Astrocyte (in vitro differentiated cells and primary cell): ENCODE measurements around the gene TMED6. TPM values are rescaled to one million over a fixed set of nuclear protein-coding genes. Genes with fewer than 3 reads are reported as not detected.
"Not testable (repeated sequence)": the region's sequence is repeated elsewhere in the genome, so short reads cannot be mapped to it uniquely, and the experiment has no call there.

Experiments used
- DNase-seq: peaks from one replicate; pipeline ENCODE4 v3.0.0-alpha.2; 2010; ENCODE audit warnings: low read depth
- FAIRE-seq: peaks from 2 replicates; lab custom pipeline; 2011; peaks lifted over from hg19 to GRCh38; lab: Jason Lieb, UNC
- H2AFZ ChIP-seq: 2 replicates; pipeline ENCODE4 v1.6.0; 2012; ENCODE audit warnings: low read depth, low read length, inconsistent platforms
- H3K27ac ChIP-seq: 2 replicates; pipeline ENCODE4 v1.5.1; 2011; ENCODE audit warnings: low read depth, low read length, inconsistent platforms
- H3K27me3 ChIP-seq: 2 replicates; pipeline ENCODE4 v1.6.0; 2011; ENCODE audit warnings: low read length, inconsistent platforms; ENCODE audit not compliant: insufficient read depth
- H3K36me3 ChIP-seq: 2 replicates; pipeline ENCODE4 v1.5.1; 2011; ENCODE audit warnings: low read length, inconsistent platforms; ENCODE audit not compliant: insufficient read depth
- H3K4me1 ChIP-seq: 2 replicates; pipeline ENCODE4 v1.5.1; 2011; ENCODE audit warnings: low read length, inconsistent platforms; ENCODE audit not compliant: insufficient read depth
- H3K4me2 ChIP-seq: 2 replicates; pipeline ENCODE4 v1.6.0; 2012; ENCODE audit warnings: low read length, inconsistent platforms
- H3K4me3 ChIP-seq: 2 replicates; pipeline ENCODE4 v1.5.1; 2011; ENCODE audit warnings: low read depth, mild to moderate bottlenecking, low read length, inconsistent platforms; ENCODE audit not compliant: insufficient read depth
- H3K79me2 ChIP-seq: 2 replicates; pipeline ENCODE4 v1.6.0; 2012; ENCODE audit warnings: mild to moderate bottlenecking, low read length, inconsistent platforms; ENCODE audit not compliant: insufficient read depth
- H3K9ac ChIP-seq: 2 replicates; pipeline ENCODE4 v1.6.0; 2012; ENCODE audit warnings: mild to moderate bottlenecking, low read length, inconsistent platforms
- H3K9me3 ChIP-seq: 2 replicates; pipeline ENCODE4 v1.5.1; 2012; ENCODE audit warnings: low read depth, mild to moderate bottlenecking, low read length, inconsistent platforms; ENCODE audit not compliant: insufficient read depth
- H4K20me1 ChIP-seq: 2 replicates; pipeline ENCODE4 v1.6.0; 2012; ENCODE audit warnings: low read length, inconsistent platforms; ENCODE audit not compliant: insufficient read depth
- H3K27ac Mint-ChIP-seq: one replicate; pipeline ENCODE4 v1.8.0; 2021; ENCODE audit warnings: mild to moderate bottlenecking, mixed read lengths; ENCODE audit not compliant: unreplicated experiment
- H3K27me3 Mint-ChIP-seq: one replicate; pipeline ENCODE4 v1.8.0; 2021; ENCODE audit warnings: low read depth, mixed read lengths; ENCODE audit not compliant: unreplicated experiment
- H3K36me3 Mint-ChIP-seq: one replicate; pipeline ENCODE4 v1.8.0; 2021; ENCODE audit warnings: low read depth, mixed read lengths; ENCODE audit not compliant: unreplicated experiment
- H3K4me1 Mint-ChIP-seq: one replicate; pipeline ENCODE4 v1.8.0; 2021; ENCODE audit warnings: low read depth, mixed read lengths; ENCODE audit not compliant: unreplicated experiment
- H3K4me3 Mint-ChIP-seq: one replicate; pipeline ENCODE4 v1.8.0; 2021; ENCODE audit warnings: mild to moderate bottlenecking, moderate library complexity, mixed read lengths; ENCODE audit not compliant: unreplicated experiment
- H3K9me3 Mint-ChIP-seq: one replicate; pipeline ENCODE4 v1.8.0; 2021; ENCODE audit warnings: mild to moderate bottlenecking, mixed read lengths; ENCODE audit not compliant: unreplicated experiment
- EZH2 ChIP-seq: IDR thresholded peaks from 2 replicates; pipeline ENCODE4 v1.6.1; 2012; ENCODE audit warnings: mild to moderate bottlenecking, low read length, inconsistent platforms; ENCODE audit not compliant: insufficient read depth
- total RNA-seq: library from RNA; stranded (reverse); gene quantifications from 2 replicates; pipeline ENCODE4 v1.2.1, GENCODE V29; 2021
- TF ChIP-seq, protein P1 (sequence below): IDR thresholded peaks from 2 replicates; pipeline ENCODE4 v1.5.1; 2011; ENCODE audit warnings: low read depth, mild to moderate bottlenecking, inconsistent platforms, low read length, moderate library complexity; ENCODE audit not compliant: insufficient read depth

Gene TMED6
- total RNA-seq, 1 donor from 2014 or later: 0.64 TPM

DNA sequence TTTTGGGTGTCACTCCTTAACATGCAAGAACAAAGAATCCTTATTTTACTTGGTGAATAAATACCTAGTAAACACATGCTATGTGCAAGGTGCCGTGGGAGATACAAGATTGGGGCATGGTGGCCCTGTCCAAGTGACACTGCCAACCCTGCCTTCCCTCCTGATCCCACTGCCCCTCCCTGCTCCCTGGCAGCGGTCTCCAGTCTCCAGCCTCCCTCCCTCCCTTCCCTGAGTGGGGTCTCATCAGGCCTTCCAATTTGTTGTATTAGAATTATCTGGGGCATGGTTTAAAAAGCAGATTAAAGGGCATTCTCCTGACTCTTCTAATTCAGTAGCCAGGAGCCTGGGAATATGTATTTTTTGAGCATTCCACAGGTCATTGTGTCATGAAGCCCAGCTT, 12.5 kb upstream of the TMED6 start:
- H3K4me1 Mint-ChIP-seq: peaks cover 4% of the 10 kb centered on the region
- H3K9me3 Mint-ChIP-seq: no peaks in the 10 kb centered on the region
- DNase-seq (no peak), FAIRE-seq (no peak)
- Histone ChIP-seq H3K4me3 (no peak overlapping the region), H2AFZ (no peak overlapping the region), H3K27me3 (no peaks in the 10 kb centered on the region), H4K20me1 (peaks cover 23% of the 10 kb centered on the region), H3K36me3 (peaks cover 39% of the 10 kb centered on the region), H3K27ac (no peak overlapping the region), H3K4me2 (no peak overlapping the region), H3K4me1 (no peaks in the 10 kb centered on the region), H3K79me2 (peaks cover 4% of the 10 kb centered on the region), H3K9me3 (no peaks in the 10 kb centered on the region), H3K9ac (no peak overlapping the region)
- TF ChIP-seq EZH2: no peak
- TF ChIP-seq, protein P1, sequence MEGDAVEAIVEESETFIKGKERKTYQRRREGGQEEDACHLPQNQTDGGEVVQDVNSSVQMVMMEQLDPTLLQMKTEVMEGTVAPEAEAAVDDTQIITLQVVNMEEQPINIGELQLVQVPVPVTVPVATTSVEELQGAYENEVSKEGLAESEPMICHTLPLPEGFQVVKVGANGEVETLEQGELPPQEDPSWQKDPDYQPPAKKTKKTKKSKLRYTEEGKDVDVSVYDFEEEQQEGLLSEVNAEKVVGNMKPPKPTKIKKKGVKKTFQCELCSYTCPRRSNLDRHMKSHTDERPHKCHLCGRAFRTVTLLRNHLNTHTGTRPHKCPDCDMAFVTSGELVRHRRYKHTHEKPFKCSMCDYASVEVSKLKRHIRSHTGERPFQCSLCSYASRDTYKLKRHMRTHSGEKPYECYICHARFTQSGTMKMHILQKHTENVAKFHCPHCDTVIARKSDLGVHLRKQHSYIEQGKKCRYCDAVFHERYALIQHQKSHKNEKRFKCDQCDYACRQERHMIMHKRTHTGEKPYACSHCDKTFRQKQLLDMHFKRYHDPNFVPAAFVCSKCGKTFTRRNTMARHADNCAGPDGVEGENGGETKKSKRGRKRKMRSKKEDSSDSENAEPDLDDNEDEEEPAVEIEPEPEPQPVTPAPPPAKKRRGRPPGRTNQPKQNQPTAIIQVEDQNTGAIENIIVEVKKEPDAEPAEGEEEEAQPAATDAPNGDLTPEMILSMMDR: no peak
- H3K27me3 Mint-ChIP-seq: no peaks in the 10 kb centered on the region
- no peak overlapping the region for H3K27ac Mint-ChIP-seq
- H3K36me3 Mint-ChIP-seq: peaks cover 19% of the 10 kb centered on the region
- no peak overlapping the region for H3K4me3 Mint-ChIP-seq

DNA sequence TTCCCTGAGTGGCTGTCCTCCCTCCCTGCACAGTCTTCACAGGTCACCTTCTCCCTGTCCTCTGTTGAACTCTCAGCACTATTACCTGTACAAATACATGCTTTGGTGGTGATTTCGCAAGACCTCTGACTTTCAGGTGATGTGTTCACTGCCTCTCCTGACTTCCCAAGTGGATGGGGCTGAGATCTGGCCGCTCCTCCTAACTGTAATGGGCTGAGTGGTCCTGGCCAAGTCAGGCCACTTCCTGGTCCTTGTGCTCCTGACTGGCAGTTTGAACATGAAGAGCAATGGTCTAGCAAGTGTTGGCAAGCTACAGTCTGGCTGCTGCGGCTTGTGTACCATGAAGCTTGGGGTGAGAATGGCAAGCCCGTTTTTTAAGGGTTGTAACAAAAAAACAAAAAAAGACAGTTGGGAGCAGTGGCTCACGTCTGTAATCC, 11.7 kb upstream of the TMED6 start:
- TF ChIP-seq, protein P1: no peak
- TF ChIP-seq EZH2: no peak
- H3K4me1 Mint-ChIP-seq: peaks cover 4% of the 10 kb centered on the region
- H4K20me1 ChIP-seq: peaks cover 21% of the 10 kb centered on the region
- H3K27me3 Mint-ChIP-seq: no peaks in the 10 kb centered on the region
- H2AFZ ChIP-seq: no peak overlapping the region
- H3K4me2 ChIP-seq: no peak overlapping the region
- no peaks in the 10 kb centered on the region for H3K27me3 ChIP-seq
- H3K27ac ChIP-seq: no peak overlapping the region
- DNase-seq: no peak
- H3K4me1 ChIP-seq: no peaks in the 10 kb centered on the region
- H3K9me3 ChIP-seq: no peaks in the 10 kb centered on the region
- H3K36me3 ChIP-seq: peaks cover 36% of the 10 kb centered on the region
- H3K36me3 Mint-ChIP-seq: peaks cover 19% of the 10 kb centered on the region
- H3K4me3 Mint-ChIP-seq: no peak overlapping the region
- H3K27ac Mint-ChIP-seq: no peak overlapping the region
- no peak overlapping the region for H3K9ac ChIP-seq
- peaks cover 4% of the 10 kb centered on the region for H3K79me2 ChIP-seq
- no peak for FAIRE-seq
- no peaks in the 10 kb centered on the region for H3K9me3 Mint-ChIP-seq
- no peak overlapping the region for H3K4me3 ChIP-seq

DNA sequence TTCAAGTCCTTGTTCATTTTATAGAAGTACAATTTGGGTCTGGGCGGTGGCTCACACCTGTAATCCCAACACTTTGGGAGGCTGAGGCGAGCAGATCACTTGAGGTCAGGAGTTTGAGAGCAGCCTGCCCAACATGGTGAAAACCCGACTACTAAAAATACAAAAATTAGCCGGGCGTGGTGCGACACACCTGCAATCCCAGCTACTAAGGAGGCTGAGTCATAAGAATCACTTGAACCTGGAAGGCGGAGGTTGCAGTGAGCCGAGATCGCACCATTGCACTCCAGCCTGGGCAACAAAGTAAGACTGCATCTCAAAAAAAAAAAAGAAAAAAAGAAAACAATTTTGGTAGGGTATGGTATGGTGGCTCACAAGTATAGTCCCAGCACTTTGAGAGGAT, 8.5 kb upstream of the TMED6 start:
- H3K9ac ChIP-seq, H3K4me3 Mint-ChIP-seq, FAIRE-seq: not testable (repeated sequence)

More for the DNA sequence above, 8.5 kb upstream of the TMED6 start:
- not testable (repeated sequence) for H3K9me3 ChIP-seq, H3K27ac Mint-ChIP-seq, H2AFZ ChIP-seq, H3K4me3 ChIP-seq, H3K9me3 Mint-ChIP-seq, H3K4me1 ChIP-seq, H3K4me2 ChIP-seq, H3K4me1 Mint-ChIP-seq, H3K27me3 ChIP-seq, DNase-seq, H3K27me3 Mint-ChIP-seq, H3K27ac ChIP-seq, H3K79me2 ChIP-seq
- peaks cover 16% of the 10 kb centered on the region for H3K36me3 ChIP-seq
- H4K20me1 ChIP-seq: peaks cover 12% of the 10 kb centered on the region
- H3K36me3 Mint-ChIP-seq: peaks cover 17% of the 10 kb centered on the region
